OCI-LY7 (cell line): Measurements from ENCODE around the gene DAB1. TPM values are rescaled to one million over a fixed set of nuclear protein-coding genes. Genes with fewer than 3 reads are reported as not detected.

Source experiments
- BruUV-seq: library from RNA; stranded (reverse); fragments of 400-500 nt; replicated peaks from 2 replicates; lab custom pipeline; 2021; lab: Mats Ljungman, UMichigan
- CTCF ChIA-PET: fragments of 300-600 bp; sonication (Branson Sonifier 250); formaldehyde crosslinking; loops from one replicate; lab custom pipeline; 2022; ENCODE audit warnings: antibody characterized with exemption; ENCODE audit not compliant: unreplicated experiment; lab: Charles Lee
- POLR2A ChIA-PET: fragments of 300-600 bp; sonication (Branson Sonifier 250); formaldehyde crosslinking; loops from one replicate; lab custom pipeline; 2022; ENCODE audit warnings: antibody characterized with exemption; lab: Charles Lee
- DNase-seq: peaks from one replicate; pipeline ENCODE4 v3.0.0-alpha.2; 2015; ENCODE audit warnings: low spot score
- H2AFZ ChIP-seq: fragments of 200-600 bp; sonication (generic), shearing (Covaris generic); 2 replicates; pipeline ENCODE4 v1.6.1; 2014; ENCODE audit warnings: mild to moderate bottlenecking, antibody characterized with exemption, low read length, moderate library complexity
- H3K27ac ChIP-seq: fragments of 200-600 bp; sonication (generic); 2 replicates; pipeline ENCODE4 v1.5.1; 2014; ENCODE audit warnings: mixed run types, low read depth, mild to moderate bottlenecking, moderate library complexity, low read length, inconsistent platforms; ENCODE audit not compliant: poor library complexity, severe bottlenecking
- H3K36me3 ChIP-seq: fragments of 200-600 bp; sonication (generic); 2 replicates; pipeline ENCODE4 v1.6.1; 2014; ENCODE audit warnings: mild to moderate bottlenecking, antibody characterized with exemption, low read length, moderate library complexity, mixed read lengths; ENCODE audit not compliant: insufficient read depth
- H3K4me1 ChIP-seq: fragments of 200-600 bp; sonication (generic); 2 replicates; pipeline ENCODE4 v1.5.1; 2014; ENCODE audit warnings: mild to moderate bottlenecking, low read length; ENCODE audit not compliant: insufficient read depth, poor library complexity, severe bottlenecking
- H3K4me2 ChIP-seq: fragments of 200-600 bp; sonication (generic); 2 replicates; pipeline ENCODE4 v1.6.1; 2014; ENCODE audit warnings: mild to moderate bottlenecking, low read length
- H3K4me3 ChIP-seq: fragments of 200-600 bp; sonication (generic); 2 replicates; pipeline ENCODE4 v1.5.1; 2014; ENCODE audit warnings: mild to moderate bottlenecking, low read depth, low read length; ENCODE audit not compliant: poor library complexity, severe bottlenecking
- H3K79me2 ChIP-seq: fragments of 200-600 bp; sonication (generic); 2 replicates; pipeline ENCODE4 v1.6.1; 2016; ENCODE audit warnings: low read depth, mild to moderate bottlenecking, low read length, moderate library complexity, mixed read lengths; ENCODE audit not compliant: insufficient read depth
- H3K9me2 ChIP-seq: fragments of 200-600 bp; sonication (generic); 2 replicates; pipeline ENCODE4 v1.6.1; 2016; ENCODE audit warnings: mild to moderate bottlenecking, low read length, mixed read lengths; ENCODE audit not compliant: insufficient read depth
- H3K9me3 ChIP-seq: fragments of 200-600 bp; sonication (generic); 2 replicates; pipeline ENCODE4 v1.6.1; 2014; ENCODE audit warnings: mild to moderate bottlenecking, mixed run types, low read length, mixed read lengths
- H4K20me1 ChIP-seq: fragments of 200-600 bp; sonication (generic); 2 replicates; pipeline ENCODE4 v1.6.1; 2014; ENCODE audit warnings: mild to moderate bottlenecking, antibody characterized with exemption, low read length, moderate library complexity, mixed read lengths; ENCODE audit not compliant: insufficient read depth
- CTCF ChIP-seq: fragments of 200-600 bp; sonication (generic); conservative IDR thresholded peaks from 2 replicates; pipeline ENCODE4 v1.5.1; 2014; ENCODE audit warnings: mild to moderate bottlenecking, antibody characterized with exemption, low read length, moderate library complexity, mixed read lengths
- EZH2phosphoT487 ChIP-seq: fragments of 200-600 bp; sonication (generic); IDR thresholded peaks from 2 replicates; pipeline ENCODE4 v1.6.1; 2018; ENCODE audit warnings: low read depth, borderline replicate concordance, mild to moderate bottlenecking, mixed run types, antibody characterized with exemption, low read length, moderate library complexity, mixed read lengths
- intact Hi-C: fragments of 100-400 bp; cut with micrococcal nuclease; formaldehyde crosslinking; loops from one replicate; pipeline ENCODE4 v1.10.0; 2022; ENCODE audit not compliant: unreplicated experiment
- total RNA-seq, 2 experiments: library from RNA; depleted of rRNA in 1 of 2; stranded (reverse); fragments of >200 nt in 1 of 2; shearing (Covaris generic) in 1 of 2; gene quantifications; 2 replicates each; pipeline ENCODE4 v1.2.3, GENCODE V29; 2014 to 2022

DAB1 gene
- total RNA-seq, 2 experiments from 2014 or later: not detected

GRCh38 chr1:57464756-57465155 lies 40.9 kb upstream of the DAB1 start:
- Histone ChIP-seq H3K79me2 (no peaks in the 10 kb centered on the region), H3K4me2 (no peak overlapping the region), H3K4me3 (no peak overlapping the region), H3K9me2 (no peaks in the 10 kb centered on the region), H2AFZ (no peak overlapping the region), H3K27ac (no peak overlapping the region), H3K4me1 (no peaks in the 10 kb centered on the region), H3K36me3 (no peaks in the 10 kb centered on the region), H4K20me1 (no peaks in the 10 kb centered on the region), H3K9me3 (no peaks in the 10 kb centered on the region)
- intact Hi-C loops: no loop called here
- ChIA-PET POLR2A (interaction anchor here (1.7 kb wide), 1 partner anchor 15 kb away, joined by 3 read pairs; no protein-coding TSS in a partner anchor), CTCF (no interaction called here)
- no peak for TF ChIP-seq CTCF
- no peak for TF ChIP-seq EZH2phosphoT487
- DNase-seq: no peak
- BruUV-seq: no TSS peak

GRCh38 chr1:57463343-57463742 lies 39.5 kb upstream of the DAB1 start:
- ChIA-PET CTCF (no interaction called here), POLR2A (interaction anchor here (1.7 kb wide), 1 partner anchor 16 kb away, joined by 3 read pairs; no protein-coding TSS in a partner anchor)
- DNase-seq: no peak
- no peak overlapping the region for H2AFZ ChIP-seq
- H3K4me3 ChIP-seq: no peak overlapping the region
- BruUV-seq: no TSS peak
- no peak overlapping the region for H3K27ac ChIP-seq
- H4K20me1 ChIP-seq: no peaks in the 10 kb centered on the region
- intact Hi-C loops: no loop called here
- no peaks in the 10 kb centered on the region for H3K4me1 ChIP-seq
- H3K9me3 ChIP-seq: no peaks in the 10 kb centered on the region
- no peaks in the 10 kb centered on the region for H3K79me2 ChIP-seq
- no peaks in the 10 kb centered on the region for H3K9me2 ChIP-seq
- no peaks in the 10 kb centered on the region for H3K36me3 ChIP-seq
- no peak for TF ChIP-seq EZH2phosphoT487
- TF ChIP-seq CTCF: no peak
- no peak overlapping the region for H3K4me2 ChIP-seq

GRCh38 chr1:57461405-57461804 lies 37.5 kb upstream of the DAB1 start:
- CTCF ChIA-PET: no interaction called here
- H3K27ac ChIP-seq: no peak overlapping the region
- no peaks in the 10 kb centered on the region for H4K20me1 ChIP-seq
- POLR2A ChIA-PET: interaction anchor here (0.7 kb wide), 1 partner anchor 487 kb away, joined by 9 read pairs; no protein-coding TSS in a partner anchor
- H3K4me1 ChIP-seq: no peaks in the 10 kb centered on the region
- no peak overlapping the region for H2AFZ ChIP-seq
- H3K36me3 ChIP-seq: no peaks in the 10 kb centered on the region
- H3K79me2 ChIP-seq: no peaks in the 10 kb centered on the region
- no peak overlapping the region for H3K4me2 ChIP-seq
- TF ChIP-seq CTCF (no peak), EZH2phosphoT487 (no peak)
- no TSS peak for BruUV-seq
- no peaks in the 10 kb centered on the region for H3K9me2 ChIP-seq
- intact Hi-C loops: no loop called here
- H3K4me3 ChIP-seq: no peak overlapping the region
- H3K9me3 ChIP-seq: no peaks in the 10 kb centered on the region
- DNase-seq: no peak
